Mammary epithelial cell (primary cell): ENCODE results near the gene FFAR4.

Experiments used
- EZH2 ChIP-seq: IDR thresholded peaks from 2 replicates; pipeline ENCODE4 v1.6.1; 2012; ENCODE audit warnings: low read length, inconsistent platforms, borderline replicate concordance
- TF ChIP-seq, protein P1 (sequence below), 2 donors: IDR thresholded peaks in 1 of 2; conservative IDR thresholded peaks in 1 of 2; 2 replicates each; pipeline ENCODE4 v1.5.1; 2011 to 2012; ENCODE audit warnings: inconsistent platforms in 2 of 2, low read length in 2 of 2, mild to moderate bottlenecking in 2 of 2, control low read depth in 1 of 2, low read depth in 1 of 2; ENCODE audit not compliant: insufficient read depth in 1 of 2; ENCODE audit errors: extremely low read depth in 1 of 2

DNA sequence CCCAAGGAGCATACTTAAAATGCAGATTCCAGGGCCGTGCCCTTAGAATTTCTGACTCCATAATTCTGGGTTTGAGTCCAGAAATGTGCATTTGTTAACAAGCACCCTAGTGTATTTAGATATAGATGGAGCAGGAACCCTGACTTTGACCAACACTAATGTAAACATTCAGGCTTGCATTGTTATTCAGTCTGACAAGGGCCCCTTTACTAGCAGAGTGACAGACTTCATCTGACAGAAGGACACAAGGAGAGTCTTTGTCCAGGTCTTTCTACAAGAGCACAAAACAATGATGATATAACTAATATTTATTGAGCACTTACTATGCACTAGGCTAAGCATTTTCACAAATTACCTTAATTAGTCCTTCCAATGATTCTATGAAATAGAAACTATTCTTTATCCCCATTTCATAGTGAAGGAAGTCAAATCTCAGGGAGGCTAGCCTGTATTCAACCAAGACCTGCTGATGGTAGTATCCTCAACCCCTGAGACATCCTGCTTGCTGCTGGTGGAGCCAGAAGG, 30.7 kb downstream of the FFAR4 start:
- TF ChIP-seq EZH2, result no peak
- TF ChIP-seq, protein P1, sequence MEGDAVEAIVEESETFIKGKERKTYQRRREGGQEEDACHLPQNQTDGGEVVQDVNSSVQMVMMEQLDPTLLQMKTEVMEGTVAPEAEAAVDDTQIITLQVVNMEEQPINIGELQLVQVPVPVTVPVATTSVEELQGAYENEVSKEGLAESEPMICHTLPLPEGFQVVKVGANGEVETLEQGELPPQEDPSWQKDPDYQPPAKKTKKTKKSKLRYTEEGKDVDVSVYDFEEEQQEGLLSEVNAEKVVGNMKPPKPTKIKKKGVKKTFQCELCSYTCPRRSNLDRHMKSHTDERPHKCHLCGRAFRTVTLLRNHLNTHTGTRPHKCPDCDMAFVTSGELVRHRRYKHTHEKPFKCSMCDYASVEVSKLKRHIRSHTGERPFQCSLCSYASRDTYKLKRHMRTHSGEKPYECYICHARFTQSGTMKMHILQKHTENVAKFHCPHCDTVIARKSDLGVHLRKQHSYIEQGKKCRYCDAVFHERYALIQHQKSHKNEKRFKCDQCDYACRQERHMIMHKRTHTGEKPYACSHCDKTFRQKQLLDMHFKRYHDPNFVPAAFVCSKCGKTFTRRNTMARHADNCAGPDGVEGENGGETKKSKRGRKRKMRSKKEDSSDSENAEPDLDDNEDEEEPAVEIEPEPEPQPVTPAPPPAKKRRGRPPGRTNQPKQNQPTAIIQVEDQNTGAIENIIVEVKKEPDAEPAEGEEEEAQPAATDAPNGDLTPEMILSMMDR (conservative IDR thresholded peaks at IDR 0.05 in 1 of 2, IDR thresholded peaks at IDR 0.05 in 1 of 2; ENCODE audit: extremely low read depth in 1 of 2, insufficient read depth in 1 of 2, low read depth in 1 of 2, low read length in 2 of 2), result no peak
